Ascending aorta (tissue), 2 donors: ENCODE measurements around the gene CACNA1H. TPM values are rescaled to one million over a fixed set of nuclear protein-coding genes. Genes with fewer than 3 reads are reported as not detected.
"Not testable (repeated sequence)": the region's sequence is repeated elsewhere in the genome, so short reads cannot be mapped to it uniquely, and the experiment has no call there.

Experiments used
- DNase-seq, 2 donors: peaks; one replicate each; pipeline ENCODE4 v3.0.0-alpha.2; 2019; ENCODE audit warnings: low spot score in 2 of 2
- H3K27ac ChIP-seq, 2 donors: fragments of 200-600 bp; sonication (generic); one replicate each; pipeline ENCODE4 v1.5.1; 2016 to 2017; ENCODE audit warnings: mild to moderate bottlenecking in 1 of 2
- H3K27me3 ChIP-seq: fragments of 200-600 bp; sonication (generic); one replicate; pipeline ENCODE4 v1.5.1; 2017
- H3K36me3 ChIP-seq, 2 donors: fragments of 200-600 bp; sonication (generic); one replicate each; pipeline ENCODE4 v1.5.1; 2016
- H3K4me1 ChIP-seq, 2 donors: fragments of 200-600 bp; sonication (generic); one replicate each; pipeline ENCODE4 v1.5.1; 2016 to 2017; ENCODE audit warnings: mild to moderate bottlenecking in 1 of 2
- H3K4me3 ChIP-seq, 2 donors: fragments of 200-600 bp; sonication (generic); one replicate each; pipeline ENCODE4 v1.5.1; 2016 to 2017; ENCODE audit warnings: mild to moderate bottlenecking in 1 of 2
- H3K9me3 ChIP-seq, 2 donors: fragments of 200-600 bp; sonication (generic); one replicate each; pipeline ENCODE4 v1.5.1; 2016
- CTCF ChIP-seq, 3 experiments: fragments of 200-600 bp in 2 of 3; fragments of 450-650 bp in 1 of 3; sonication (generic) in 2 of 3; IDR thresholded peaks; one replicate each; pipeline ENCODE4 v1.5.1; 2016 to 2019; ENCODE audit warnings: antibody characterized with exemption in 3 of 3, mild to moderate bottlenecking in 1 of 3, moderate library complexity in 1 of 3
- intact Hi-C: fragments of 100-400 bp; cut with DNase I; formaldehyde crosslinking; loops from one replicate; pipeline ENCODE4 v1.15.1; 2023
- total RNA-seq: library from RNA; depleted of rRNA; stranded (reverse); fragments of >200 nt; gene quantifications from one replicate; pipeline ENCODE4 v1.1.0, GENCODE V29; 2016

The CACNA1H gene
- total RNA-seq, 1 donor from 2014 or later = 57.5 TPM

GRCh38 chr16:1243907-1244850 lies 91.3 kb downstream of the CACNA1H start:
- H3K27ac ChIP-seq, H3K27me3 ChIP-seq, H3K36me3 ChIP-seq, intact Hi-C loops, DNase-seq, H3K4me1 ChIP-seq, H3K9me3 ChIP-seq, H3K4me3 ChIP-seq: not testable (repeated sequence)

- H3K4me1 ChIP-seq = no peaks in the 10 kb centered on the region
- H3K27me3 ChIP-seq = no peaks in the 10 kb centered on the region
- no peaks in the 10 kb centered on the region for H3K9me3 ChIP-seq
- H3K36me3 ChIP-seq = no peaks in the 10 kb centered on the region
- no peak for DNase-seq
- no peak for TF ChIP-seq CTCF (IDR thresholded peaks at IDR 0.05)
- no peak overlapping the region for H3K27ac ChIP-seq
- H3K4me3 ChIP-seq = no peak overlapping the region
- intact Hi-C loops = no loop called here
Measured at GRCh38 chr16:1244881-1245280, 92.0 kb downstream of the CACNA1H start.

- intact Hi-C loops = no loop called here
- no peaks in the 10 kb centered on the region for H3K27me3 ChIP-seq
- H3K4me3 ChIP-seq = no peak overlapping the region
- no peaks in the 10 kb centered on the region for H3K4me1 ChIP-seq
- no peaks in the 10 kb centered on the region for H3K9me3 ChIP-seq
- H3K36me3 ChIP-seq = no peaks in the 10 kb centered on the region
- TF ChIP-seq CTCF (IDR thresholded peaks at IDR 0.05) = no peak
- H3K27ac ChIP-seq = no peak overlapping the region
- DNase-seq = no peak
Measured at GRCh38 chr16:1245452-1246020, 92.6 kb downstream of the CACNA1H start.

GRCh38 chr16:1247903-1248537 lies 95.1 kb downstream of the CACNA1H start:
- H3K4me3 ChIP-seq, intact Hi-C loops, H3K9me3 ChIP-seq, H3K4me1 ChIP-seq, DNase-seq, H3K27ac ChIP-seq, H3K27me3 ChIP-seq, H3K36me3 ChIP-seq: not testable (repeated sequence)

- H3K27ac ChIP-seq, H3K4me3 ChIP-seq, H3K36me3 ChIP-seq, DNase-seq, H3K4me1 ChIP-seq, H3K27me3 ChIP-seq, intact Hi-C loops, H3K9me3 ChIP-seq: not testable (repeated sequence)
Measured at GRCh38 chr16:1249031-1249755, 96.3 kb downstream of the CACNA1H start.

GRCh38 chr16:1253701-1254364 lies 100.9 kb downstream of the CACNA1H start:
- DNase-seq, H3K27ac ChIP-seq, intact Hi-C loops: not testable (repeated sequence)

GRCh38 chr16:1254821-1255220 lies 101.9 kb downstream of the CACNA1H start:
- H3K27ac ChIP-seq, H3K9me3 ChIP-seq, DNase-seq, intact Hi-C loops, H3K27me3 ChIP-seq, H3K4me1 ChIP-seq, H3K4me3 ChIP-seq, H3K36me3 ChIP-seq: not testable (repeated sequence)

More at GRCh38 chr16:1253701-1254364, 100.9 kb downstream of the CACNA1H start:
- not testable (repeated sequence) for H3K4me3 ChIP-seq, H3K27me3 ChIP-seq, H3K36me3 ChIP-seq, H3K4me1 ChIP-seq, H3K9me3 ChIP-seq

- H3K4me3 ChIP-seq, H3K9me3 ChIP-seq, H3K4me1 ChIP-seq, H3K27ac ChIP-seq, DNase-seq, H3K27me3 ChIP-seq, intact Hi-C loops, H3K36me3 ChIP-seq: not testable (repeated sequence)
Measured at GRCh38 chr16:1255276-1256122, 102.6 kb downstream of the CACNA1H start, which contains the start of gene TPSD1. Gene TPSD1 (plus strand): TSS chr16:1256069. CDS start chr16:1256281, 212 bp downstream.

GRCh38 chr16:1256296-1256873 lies 103.5 kb downstream of the CACNA1H start:
- H3K27ac ChIP-seq, H3K36me3 ChIP-seq, H3K4me3 ChIP-seq, H3K4me1 ChIP-seq, intact Hi-C loops, H3K9me3 ChIP-seq, H3K27me3 ChIP-seq, DNase-seq: not testable (repeated sequence)
